ENCODE data around the gene HAGH.

The HAGH gene

GRCh38 chr16:1759511-1759910 is 67.1 kb downstream of the HAGH start:
- Histone ChIP-seq H3K4me3 (ENCODE audit: low read depth, low read length) (no peak overlapping the region), H3K9me3 (ENCODE audit: control insufficient read depth, insufficient read depth, low read depth, low read length) (no peaks in the 10 kb centered on the region), H3K27ac (ENCODE audit: extremely low read depth, low read depth, low read length) (no peak overlapping the region), H3K36me3 (ENCODE audit: control insufficient read depth in 2 of 2, insufficient read depth in 1 of 2, low read length in 2 of 2) (peaks cover 0 to 69% of the 10 kb centered on the region in 2 experiments; a peak in 2 of 3 replicates), H3K4me1 (ENCODE audit: control insufficient read depth, insufficient read depth, low read length) (no peaks in the 10 kb centered on the region)
- ChIA-PET CTCF (no interaction called here), POLR2A (no interaction called here)
- TF ChIP-seq, protein P1, sequence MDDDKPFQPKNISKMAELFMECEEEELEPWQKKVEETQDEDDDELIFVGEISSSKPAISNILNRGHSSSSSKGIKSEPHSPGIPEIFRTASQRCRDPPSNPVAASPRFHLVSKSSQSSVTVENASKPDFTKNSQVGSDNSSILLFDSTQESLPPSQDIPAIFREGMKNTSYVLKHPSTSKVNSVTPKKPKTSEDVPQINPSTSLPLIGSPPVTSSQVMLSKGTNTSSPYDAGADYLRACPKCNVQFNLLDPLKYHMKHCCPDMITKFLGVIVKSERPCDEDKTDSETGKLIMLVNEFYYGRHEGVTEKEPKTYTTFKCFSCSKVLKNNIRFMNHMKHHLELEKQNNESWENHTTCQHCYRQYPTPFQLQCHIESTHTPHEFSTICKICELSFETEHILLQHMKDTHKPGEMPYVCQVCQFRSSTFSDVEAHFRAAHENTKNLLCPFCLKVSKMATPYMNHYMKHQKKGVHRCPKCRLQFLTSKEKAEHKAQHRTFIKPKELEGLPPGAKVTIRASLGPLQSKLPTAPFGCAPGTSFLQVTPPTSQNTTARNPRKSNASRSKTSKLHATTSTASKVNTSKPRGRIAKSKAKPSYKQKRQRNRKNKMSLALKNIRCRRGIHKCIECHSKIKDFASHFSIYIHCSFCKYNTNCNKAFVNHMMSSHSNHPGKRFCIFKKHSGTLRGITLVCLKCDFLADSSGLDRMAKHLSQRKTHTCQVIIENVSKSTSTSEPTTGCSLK (tag by site-specific recombination; IDR thresholded peaks at IDR 0.05): no peak
- TF ChIP-seq HOXA7 (CRISPR knock-in tag; IDR thresholded peaks at IDR 0.05; ENCODE audit: borderline replicate concordance) (no peak), ZNF155 (tag by site-specific recombination; IDR thresholded peaks at IDR 0.05) (no peak), OSR2 (tag by site-specific recombination; IDR thresholded peaks at IDR 0.05) (no peak), BCL11A (tag by site-specific recombination; IDR thresholded peaks at IDR 0.05; ENCODE audit: low read depth) (no peak), PRDM10 (tag by site-specific recombination; IDR thresholded peaks at IDR 0.05) (no peak), ZFHX2 (tag by site-specific recombination; conservative IDR thresholded peaks at IDR 0.05) (no peak), ZNF433 (tag by site-specific recombination; IDR thresholded peaks at IDR 0.05; ENCODE audit: low read depth) (no peak), ZSCAN5A (tag by site-specific recombination; IDR thresholded peaks at IDR 0.05) (no peak), ZNF843 (tag by site-specific recombination; IDR thresholded peaks at IDR 0.05) (no peak), ZNF449 (tag by site-specific recombination; IDR thresholded peaks at IDR 0.05) (no peak), ZFP41 (tag by site-specific recombination; IDR thresholded peaks at IDR 0.05; ENCODE audit: borderline replicate concordance) (no peak), ZNF335 (tag by site-specific recombination; conservative IDR thresholded peaks at IDR 0.05) (no peak)
- TF ChIP-seq, protein P2, sequence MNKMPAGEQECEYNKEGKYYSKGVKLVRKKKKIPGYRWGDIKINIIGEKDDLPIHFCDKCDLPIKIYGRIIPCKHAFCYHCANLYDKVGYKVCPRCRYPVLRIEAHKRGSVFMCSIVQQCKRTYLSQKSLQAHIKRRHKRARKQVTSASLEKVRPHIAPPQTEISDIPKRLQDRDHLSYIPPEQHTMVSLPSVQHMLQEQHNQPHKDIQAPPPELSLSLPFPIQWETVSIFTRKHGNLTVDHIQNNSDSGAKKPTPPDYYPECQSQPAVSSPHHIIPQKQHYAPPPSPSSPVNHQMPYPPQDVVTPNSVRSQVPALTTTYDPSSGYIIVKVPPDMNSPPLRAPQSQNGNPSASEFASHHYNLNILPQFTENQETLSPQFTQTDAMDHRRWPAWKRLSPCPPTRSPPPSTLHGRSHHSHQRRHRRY (tag by site-specific recombination; IDR thresholded peaks at IDR 0.05): no peak

- Histone ChIP-seq H3K4me1 (ENCODE audit: control insufficient read depth, insufficient read depth, low read length) (no peaks in the 10 kb centered on the region), H3K36me3 (ENCODE audit: control insufficient read depth in 2 of 2, insufficient read depth in 1 of 2, low read length in 2 of 2) (peaks cover 2 to 66% of the 10 kb centered on the region in 2 experiments; a peak in 2 of 3 replicates), H3K27ac (ENCODE audit: extremely low read depth, low read depth, low read length) (no peak overlapping the region), H3K4me3 (ENCODE audit: low read depth, low read length) (no peak overlapping the region), H3K9me3 (ENCODE audit: control insufficient read depth, insufficient read depth, low read depth, low read length) (no peaks in the 10 kb centered on the region)
- POLR2A ChIA-PET: no interaction called here
- CTCF ChIA-PET: no interaction called here
- no peak for TF ChIP-seq ZNF335 (tag by site-specific recombination; conservative IDR thresholded peaks at IDR 0.05)
- TF ChIP-seq, protein P3, sequence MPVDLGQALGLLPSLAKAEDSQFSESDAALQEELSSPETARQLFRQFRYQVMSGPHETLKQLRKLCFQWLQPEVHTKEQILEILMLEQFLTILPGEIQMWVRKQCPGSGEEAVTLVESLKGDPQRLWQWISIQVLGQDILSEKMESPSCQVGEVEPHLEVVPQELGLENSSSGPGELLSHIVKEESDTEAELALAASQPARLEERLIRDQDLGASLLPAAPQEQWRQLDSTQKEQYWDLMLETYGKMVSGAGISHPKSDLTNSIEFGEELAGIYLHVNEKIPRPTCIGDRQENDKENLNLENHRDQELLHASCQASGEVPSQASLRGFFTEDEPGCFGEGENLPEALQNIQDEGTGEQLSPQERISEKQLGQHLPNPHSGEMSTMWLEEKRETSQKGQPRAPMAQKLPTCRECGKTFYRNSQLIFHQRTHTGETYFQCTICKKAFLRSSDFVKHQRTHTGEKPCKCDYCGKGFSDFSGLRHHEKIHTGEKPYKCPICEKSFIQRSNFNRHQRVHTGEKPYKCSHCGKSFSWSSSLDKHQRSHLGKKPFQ (tag by site-specific recombination; IDR thresholded peaks at IDR 0.05): no peak
- no peak for TF ChIP-seq ZSCAN18 (tag by site-specific recombination; IDR thresholded peaks at IDR 0.05)
- no peak for TF ChIP-seq ZNF121 (tag by site-specific recombination; IDR thresholded peaks at IDR 0.05)
- TF ChIP-seq, protein P4, sequence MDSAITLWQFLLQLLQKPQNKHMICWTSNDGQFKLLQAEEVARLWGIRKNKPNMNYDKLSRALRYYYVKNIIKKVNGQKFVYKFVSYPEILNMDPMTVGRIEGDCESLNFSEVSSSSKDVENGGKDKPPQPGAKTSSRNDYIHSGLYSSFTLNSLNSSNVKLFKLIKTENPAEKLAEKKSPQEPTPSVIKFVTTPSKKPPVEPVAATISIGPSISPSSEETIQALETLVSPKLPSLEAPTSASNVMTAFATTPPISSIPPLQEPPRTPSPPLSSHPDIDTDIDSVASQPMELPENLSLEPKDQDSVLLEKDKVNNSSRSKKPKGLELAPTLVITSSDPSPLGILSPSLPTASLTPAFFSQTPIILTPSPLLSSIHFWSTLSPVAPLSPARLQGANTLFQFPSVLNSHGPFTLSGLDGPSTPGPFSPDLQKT (IDR thresholded peaks at IDR 0.05; ENCODE audit: borderline replicate concordance, low read depth, low read length): no peak
- no peak for TF ChIP-seq HOXA7 (CRISPR knock-in tag; IDR thresholded peaks at IDR 0.05; ENCODE audit: borderline replicate concordance)
- no peak for TF ChIP-seq ZNF366 (tag by site-specific recombination; conservative IDR thresholded peaks at IDR 0.05)
- TF ChIP-seq PRDM1 (tag by site-specific recombination; IDR thresholded peaks at IDR 0.05): no peak
Observed at GRCh38 chr16:1758923-1759322, 67.7 kb downstream of the HAGH start.

All from HEK293 (cell line).